ENCODE measurements around the gene CCDC174.

DNA sequence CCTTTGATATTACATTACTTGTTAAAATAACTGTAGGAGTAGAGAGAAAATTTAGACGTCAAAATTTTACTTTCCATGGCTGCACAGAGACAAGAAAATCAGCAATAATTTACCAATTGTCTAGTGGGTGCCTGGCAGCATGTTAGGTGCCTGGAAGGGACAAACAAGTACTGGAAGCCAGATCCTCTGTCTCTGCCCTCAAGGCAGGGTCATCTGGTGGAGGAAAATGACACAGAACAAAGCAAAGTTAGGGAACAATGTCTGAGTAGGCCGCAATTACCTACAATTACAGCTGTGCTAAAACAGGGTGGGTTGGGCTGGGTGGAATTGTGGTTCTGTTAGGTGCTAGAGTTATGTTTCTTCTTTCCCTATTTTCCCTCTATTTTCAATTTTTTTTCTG lies 7.4 kb downstream of the CCDC174 start:
- TF ChIP-seq POLR2A (IDR thresholded peaks at IDR 0.05; ENCODE audit: low read depth, low read length) (no peak), EGR1 (IDR thresholded peaks at IDR 0.05; ENCODE audit: borderline replicate concordance in 1 of 2, low read depth in 2 of 2, low read length in 2 of 2) (no peak), FOXM1 (IDR thresholded peaks at IDR 0.05; ENCODE audit: low read depth, low read length) (no peak), ZNF24 (IDR thresholded peaks at IDR 0.05) (no peak), SUZ12 (IDR thresholded peaks at IDR 0.05; ENCODE audit: unreplicated experiment) (no peak), RFX5 (IDR thresholded peaks at IDR 0.05; ENCODE audit: low read depth, low read length) (no peak), POLR2AphosphoS5 (IDR thresholded peaks at IDR 0.05; ENCODE audit: low read length) (no peak)
- TF ChIP-seq, protein P1, sequence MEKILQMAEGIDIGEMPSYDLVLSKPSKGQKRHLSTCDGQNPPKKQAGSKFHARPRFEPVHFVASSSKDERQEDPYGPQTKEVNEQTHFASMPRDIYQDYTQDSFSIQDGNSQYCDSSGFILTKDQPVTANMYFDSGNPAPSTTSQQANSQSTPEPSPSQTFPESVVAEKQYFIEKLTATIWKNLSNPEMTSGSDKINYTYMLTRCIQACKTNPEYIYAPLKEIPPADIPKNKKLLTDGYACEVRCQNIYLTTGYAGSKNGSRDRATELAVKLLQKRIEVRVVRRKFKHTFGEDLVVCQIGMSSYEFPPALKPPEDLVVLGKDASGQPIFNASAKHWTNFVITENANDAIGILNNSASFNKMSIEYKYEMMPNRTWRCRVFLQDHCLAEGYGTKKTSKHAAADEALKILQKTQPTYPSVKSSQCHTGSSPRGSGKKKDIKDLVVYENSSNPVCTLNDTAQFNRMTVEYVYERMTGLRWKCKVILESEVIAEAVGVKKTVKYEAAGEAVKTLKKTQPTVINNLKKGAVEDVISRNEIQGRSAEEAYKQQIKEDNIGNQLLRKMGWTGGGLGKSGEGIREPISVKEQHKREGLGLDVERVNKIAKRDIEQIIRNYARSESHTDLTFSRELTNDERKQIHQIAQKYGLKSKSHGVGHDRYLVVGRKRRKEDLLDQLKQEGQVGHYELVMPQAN (conservative IDR thresholded peaks at IDR 0.05): no peak
- TF ChIP-seq, protein P2, sequence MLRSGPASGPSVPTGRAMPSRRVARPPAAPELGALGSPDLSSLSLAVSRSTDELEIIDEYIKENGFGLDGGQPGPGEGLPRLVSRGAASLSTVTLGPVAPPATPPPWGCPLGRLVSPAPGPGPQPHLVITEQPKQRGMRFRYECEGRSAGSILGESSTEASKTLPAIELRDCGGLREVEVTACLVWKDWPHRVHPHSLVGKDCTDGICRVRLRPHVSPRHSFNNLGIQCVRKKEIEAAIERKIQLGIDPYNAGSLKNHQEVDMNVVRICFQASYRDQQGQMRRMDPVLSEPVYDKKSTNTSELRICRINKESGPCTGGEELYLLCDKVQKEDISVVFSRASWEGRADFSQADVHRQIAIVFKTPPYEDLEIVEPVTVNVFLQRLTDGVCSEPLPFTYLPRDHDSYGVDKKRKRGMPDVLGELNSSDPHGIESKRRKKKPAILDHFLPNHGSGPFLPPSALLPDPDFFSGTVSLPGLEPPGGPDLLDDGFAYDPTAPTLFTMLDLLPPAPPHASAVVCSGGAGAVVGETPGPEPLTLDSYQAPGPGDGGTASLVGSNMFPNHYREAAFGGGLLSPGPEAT (IDR thresholded peaks at IDR 0.05; ENCODE audit: low read depth): no peak
- TF ChIP-seq, protein P3, sequence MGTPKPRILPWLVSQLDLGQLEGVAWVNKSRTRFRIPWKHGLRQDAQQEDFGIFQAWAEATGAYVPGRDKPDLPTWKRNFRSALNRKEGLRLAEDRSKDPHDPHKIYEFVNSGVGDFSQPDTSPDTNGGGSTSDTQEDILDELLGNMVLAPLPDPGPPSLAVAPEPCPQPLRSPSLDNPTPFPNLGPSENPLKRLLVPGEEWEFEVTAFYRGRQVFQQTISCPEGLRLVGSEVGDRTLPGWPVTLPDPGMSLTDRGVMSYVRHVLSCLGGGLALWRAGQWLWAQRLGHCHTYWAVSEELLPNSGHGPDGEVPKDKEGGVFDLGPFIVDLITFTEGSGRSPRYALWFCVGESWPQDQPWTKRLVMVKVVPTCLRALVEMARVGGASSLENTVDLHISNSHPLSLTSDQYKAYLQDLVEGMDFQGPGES (IDR thresholded peaks at IDR 0.05): no peak
- TF ChIP-seq, protein P4, sequence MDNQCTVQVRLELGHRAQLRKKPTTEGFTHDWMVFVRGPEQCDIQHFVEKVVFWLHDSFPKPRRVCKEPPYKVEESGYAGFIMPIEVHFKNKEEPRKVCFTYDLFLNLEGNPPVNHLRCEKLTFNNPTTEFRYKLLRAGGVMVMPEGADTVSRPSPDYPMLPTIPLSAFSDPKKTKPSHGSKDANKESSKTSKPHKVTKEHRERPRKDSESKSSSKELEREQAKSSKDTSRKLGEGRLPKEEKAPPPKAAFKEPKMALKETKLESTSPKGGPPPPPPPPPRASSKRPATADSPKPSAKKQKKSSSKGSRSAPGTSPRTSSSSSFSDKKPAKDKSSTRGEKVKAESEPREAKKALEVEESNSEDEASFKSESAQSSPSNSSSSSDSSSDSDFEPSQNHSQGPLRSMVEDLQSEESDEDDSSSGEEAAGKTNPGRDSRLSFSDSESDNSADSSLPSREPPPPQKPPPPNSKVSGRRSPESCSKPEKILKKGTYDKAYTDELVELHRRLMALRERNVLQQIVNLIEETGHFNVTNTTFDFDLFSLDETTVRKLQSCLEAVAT (IDR thresholded peaks at IDR 0.05): no peak
